HepG2 (cell line): Measurements from ENCODE around the gene PLPPR2. TPM values are rescaled to one million over a fixed set of nuclear protein-coding genes. Genes with fewer than 3 reads are reported as not detected.

Experiments
- AHR ChIP-seq: IDR thresholded peaks from 2 replicates; pipeline ENCODE4 v1.6.1; 2018; ENCODE audit warnings: missing genetic modification reagents, missing compliant biosample characterization
- BRCA1 ChIP-seq: sonication (generic); formaldehyde crosslinking; IDR thresholded peaks from 2 replicates; pipeline ENCODE4 v1.4.0; 2020; ENCODE audit warnings: missing genetic modification reagents
- CHCHD3 ChIP-seq: sonication (generic); formaldehyde crosslinking; IDR thresholded peaks from 2 replicates; pipeline ENCODE4 v1.8.0; 2022; ENCODE audit warnings: mild to moderate bottlenecking, missing genetic modification reagents, moderate library complexity
- DNMT3B ChIP-seq: conservative IDR thresholded peaks from 2 replicates; pipeline ENCODE4 v1.6.1; 2016; ENCODE audit warnings: missing biosample characterization, control low read depth
- ELF1 ChIP-seq: sonication (generic); formaldehyde crosslinking; IDR thresholded peaks from 2 replicates; pipeline ENCODE4 v1.4.0; 2020; ENCODE audit warnings: missing genetic modification reagents
- KAT7 ChIP-seq: IDR thresholded peaks from 2 replicates; pipeline ENCODE4 v1.6.1; 2018; ENCODE audit warnings: borderline replicate concordance, missing compliant biosample characterization
- KDM6A ChIP-seq: IDR thresholded peaks from 2 replicates; pipeline ENCODE4 v1.6.1; 2016; ENCODE audit warnings: low read depth
- KLF12 ChIP-seq: sonication (generic); formaldehyde crosslinking; IDR thresholded peaks from 2 replicates; pipeline ENCODE4 v1.4.0; 2020; ENCODE audit warnings: missing genetic modification reagents, borderline replicate concordance
- PCBP2 ChIP-seq: fragments of 200-400 bp; formaldehyde crosslinking; optimal IDR thresholded peaks from 2 replicates; pipeline ENCODE3; 2018; ENCODE audit warnings: low read length, low read depth; ENCODE audit not compliant: poor library complexity, severe bottlenecking
- POGZ ChIP-seq: sonication (generic); formaldehyde crosslinking; IDR thresholded peaks from 2 replicates; pipeline ENCODE4 v1.4.0; 2020; ENCODE audit warnings: mild to moderate bottlenecking, missing genetic modification reagents
- RFX5 ChIP-seq: IDR thresholded peaks from 2 replicates; pipeline ENCODE4 v1.6.1; 2011; ENCODE audit warnings: low read depth, low read length, improper control_type of control experiment
- SALL2 ChIP-seq: sonication (generic); formaldehyde crosslinking; IDR thresholded peaks from 2 replicates; pipeline ENCODE4 v1.8.1; 2023; ENCODE audit warnings: mild to moderate bottlenecking, missing genetic modification reagents, inconsistent platforms
- SMAD1 ChIP-seq: sonication (generic); formaldehyde crosslinking; IDR thresholded peaks from 2 replicates; pipeline ENCODE4 v1.4.0; 2020; ENCODE audit warnings: missing genetic modification reagents, low read depth, mild to moderate bottlenecking, borderline replicate concordance
- TBX3 ChIP-seq: fragments of 450-650 bp; IDR thresholded peaks from 2 replicates; pipeline ENCODE4 v1.6.1; 2017; ENCODE audit warnings: antibody characterized with exemption, mild to moderate bottlenecking, inconsistent platforms, borderline replicate concordance
- ZFP36L1 ChIP-seq: sonication (generic); formaldehyde crosslinking; IDR thresholded peaks from 2 replicates; pipeline ENCODE4 v1.8.0; 2022; ENCODE audit warnings: mild to moderate bottlenecking, missing genetic modification reagents, moderate library complexity
- ZNF292 ChIP-seq: sonication (generic); formaldehyde crosslinking; IDR thresholded peaks from 2 replicates; pipeline ENCODE4 v1.8.1; 2022; ENCODE audit warnings: mild to moderate bottlenecking, low read depth, missing genetic modification reagents, borderline replicate concordance
- ZNF589 ChIP-seq: sonication (generic); formaldehyde crosslinking; conservative IDR thresholded peaks from 2 replicates; pipeline ENCODE4 v1.8.0; 2022; ENCODE audit warnings: mild to moderate bottlenecking, moderate library complexity, missing genetic modification reagents
- polyA plus RNA-seq, 8 experiments: library from polyadenylated mRNA; depleted of rRNA in 3 of 8; stranded (reverse) in 7 of 8; unstranded in 1 of 8; fragments of >200 nt; fragmentation: Illumina TruSeq in 4 of 8; extraction: Trizol in 4 of 8; gene quantifications; 2 replicates each; pipeline versions ENCODE4 v1.2.1 to v1.2.3, GENCODE V29; 2011 to 2016; ENCODE audit warnings: low read depth in 4 of 8, missing spikeins in 1 of 8, mixed read lengths in 1 of 8; ENCODE audit not compliant: insufficient read depth in 1 of 8
- total RNA-seq, 5 experiments: library from RNA; depleted of rRNA; stranded (reverse); fragments of >200 nt; fragmentation: Illumina TruSeq; extraction: Trizol; gene quantifications; 2 replicates each; pipeline ENCODE4 v1.2.3, GENCODE V29; 2016; ENCODE audit warnings: low read depth in 1 of 5
- TF ChIP-seq, protein P1 (sequence below): sonication (generic); formaldehyde crosslinking; IDR thresholded peaks from 2 replicates; pipeline ENCODE4 v1.8.1; 2022; ENCODE audit warnings: mild to moderate bottlenecking, missing genetic modification reagents
- TF ChIP-seq, protein P2 (sequence below): sonication (generic); formaldehyde crosslinking; IDR thresholded peaks from 2 replicates; pipeline ENCODE4 v1.4.0; 2020; ENCODE audit warnings: missing genetic modification reagents
- TF ChIP-seq, protein P3 (sequence below): sonication (generic); formaldehyde crosslinking; IDR thresholded peaks from 2 replicates; pipeline ENCODE4 v1.5.1; 2020; ENCODE audit warnings: mild to moderate bottlenecking, missing genetic modification reagents, moderate library complexity
- TF ChIP-seq, protein P4 (sequence below): sonication (generic); formaldehyde crosslinking; IDR thresholded peaks from 2 replicates; pipeline ENCODE4 v1.4.0; 2020; ENCODE audit warnings: missing genetic modification reagents

The PLPPR2 gene
- total and polyA plus RNA-seq, 2 of the 13 experiments (the other 11 are each of a cell fraction or from before 2014, with no cell fraction given): 1.5 to 2.1 TPM

DNA sequence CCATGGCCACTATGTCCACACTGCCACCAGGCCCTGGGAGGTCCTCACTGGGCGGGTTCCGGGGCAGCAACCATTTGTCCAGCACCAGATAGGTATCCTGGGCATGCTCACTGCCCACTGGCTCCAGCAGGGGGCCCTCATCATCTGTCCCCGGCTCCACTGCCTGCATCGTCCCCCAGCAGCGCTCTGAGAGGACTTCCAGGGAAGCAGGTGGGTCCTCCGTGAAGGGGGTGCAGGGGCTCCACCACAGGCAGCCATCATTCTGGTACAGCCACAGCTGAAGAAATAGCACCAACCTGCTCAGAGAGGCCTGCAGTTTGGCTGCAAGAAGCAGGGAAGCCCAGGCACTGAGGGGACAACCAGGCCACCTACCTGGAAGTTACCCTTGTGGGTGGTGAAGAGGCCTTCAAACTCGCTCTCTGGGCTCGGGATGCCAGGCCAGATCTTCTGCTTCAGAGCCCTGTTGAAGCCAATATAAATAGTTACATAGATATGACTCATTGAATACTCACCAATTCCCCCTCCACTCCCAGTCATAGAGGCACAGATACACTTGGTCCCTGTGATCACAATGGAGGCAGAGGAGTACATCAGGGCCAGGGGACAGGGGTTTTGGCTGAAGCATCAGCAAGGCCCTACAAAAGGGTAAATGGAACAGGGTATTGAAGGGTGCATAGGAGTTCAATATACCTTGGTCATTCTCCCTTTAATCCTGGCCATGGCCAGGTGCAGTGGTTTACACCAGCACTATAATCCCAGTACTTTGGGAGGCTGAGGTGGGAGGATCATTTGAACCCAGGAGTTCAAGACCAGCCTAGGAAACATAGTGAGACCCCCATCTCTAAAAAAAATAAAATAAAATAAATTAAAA is 23.3 kb downstream of the PLPPR2 start (continued):
- TF ChIP-seq, protein P1, sequence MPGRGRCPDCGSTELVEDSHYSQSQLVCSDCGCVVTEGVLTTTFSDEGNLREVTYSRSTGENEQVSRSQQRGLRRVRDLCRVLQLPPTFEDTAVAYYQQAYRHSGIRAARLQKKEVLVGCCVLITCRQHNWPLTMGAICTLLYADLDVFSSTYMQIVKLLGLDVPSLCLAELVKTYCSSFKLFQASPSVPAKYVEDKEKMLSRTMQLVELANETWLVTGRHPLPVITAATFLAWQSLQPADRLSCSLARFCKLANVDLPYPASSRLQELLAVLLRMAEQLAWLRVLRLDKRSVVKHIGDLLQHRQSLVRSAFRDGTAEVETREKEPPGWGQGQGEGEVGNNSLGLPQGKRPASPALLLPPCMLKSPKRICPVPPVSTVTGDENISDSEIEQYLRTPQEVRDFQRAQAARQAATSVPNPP: no peak
- TF ChIP-seq ZFP36L1 (CRISPR knock-in tag) (no peak), BRCA1 (no peak), KAT7 (no peak), CHCHD3 (CRISPR knock-in tag) (no peak), SMAD1 (CRISPR knock-in tag) (no peak), ZNF589 (CRISPR knock-in tag) (no peak), SALL2 (CRISPR knock-in tag) (no peak), AHR (0 out of 2 replicates have a peak, but pooled peaks have one; percentile 66), POGZ (CRISPR knock-in tag) (no peak), KDM6A (CRISPR knock-in tag) (no peak), ELF1 (CRISPR knock-in tag) (no peak), ZNF292 (CRISPR knock-in tag) (no peak), KLF12 (CRISPR knock-in tag) (no peak), RFX5 (no peak), PCBP2 (no peak), DNMT3B (no peak), TBX3 (no peak)
- TF ChIP-seq, protein P2, sequence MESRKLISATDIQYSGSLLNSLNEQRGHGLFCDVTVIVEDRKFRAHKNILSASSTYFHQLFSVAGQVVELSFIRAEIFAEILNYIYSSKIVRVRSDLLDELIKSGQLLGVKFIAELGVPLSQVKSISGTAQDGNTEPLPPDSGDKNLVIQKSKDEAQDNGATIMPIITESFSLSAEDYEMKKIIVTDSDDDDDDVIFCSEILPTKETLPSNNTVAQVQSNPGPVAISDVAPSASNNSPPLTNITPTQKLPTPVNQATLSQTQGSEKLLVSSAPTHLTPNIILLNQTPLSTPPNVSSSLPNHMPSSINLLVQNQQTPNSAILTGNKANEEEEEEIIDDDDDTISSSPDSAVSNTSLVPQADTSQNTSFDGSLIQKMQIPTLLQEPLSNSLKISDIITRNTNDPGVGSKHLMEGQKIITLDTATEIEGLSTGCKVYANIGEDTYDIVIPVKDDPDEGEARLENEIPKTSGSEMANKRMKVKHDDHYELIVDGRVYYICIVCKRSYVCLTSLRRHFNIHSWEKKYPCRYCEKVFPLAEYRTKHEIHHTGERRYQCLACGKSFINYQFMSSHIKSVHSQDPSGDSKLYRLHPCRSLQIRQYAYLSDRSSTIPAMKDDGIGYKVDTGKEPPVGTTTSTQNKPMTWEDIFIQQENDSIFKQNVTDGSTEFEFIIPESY (CRISPR knock-in tag): 0 out of 2 replicates have a peak, but pooled peaks have one; percentile 53
- TF ChIP-seq, protein P3, sequence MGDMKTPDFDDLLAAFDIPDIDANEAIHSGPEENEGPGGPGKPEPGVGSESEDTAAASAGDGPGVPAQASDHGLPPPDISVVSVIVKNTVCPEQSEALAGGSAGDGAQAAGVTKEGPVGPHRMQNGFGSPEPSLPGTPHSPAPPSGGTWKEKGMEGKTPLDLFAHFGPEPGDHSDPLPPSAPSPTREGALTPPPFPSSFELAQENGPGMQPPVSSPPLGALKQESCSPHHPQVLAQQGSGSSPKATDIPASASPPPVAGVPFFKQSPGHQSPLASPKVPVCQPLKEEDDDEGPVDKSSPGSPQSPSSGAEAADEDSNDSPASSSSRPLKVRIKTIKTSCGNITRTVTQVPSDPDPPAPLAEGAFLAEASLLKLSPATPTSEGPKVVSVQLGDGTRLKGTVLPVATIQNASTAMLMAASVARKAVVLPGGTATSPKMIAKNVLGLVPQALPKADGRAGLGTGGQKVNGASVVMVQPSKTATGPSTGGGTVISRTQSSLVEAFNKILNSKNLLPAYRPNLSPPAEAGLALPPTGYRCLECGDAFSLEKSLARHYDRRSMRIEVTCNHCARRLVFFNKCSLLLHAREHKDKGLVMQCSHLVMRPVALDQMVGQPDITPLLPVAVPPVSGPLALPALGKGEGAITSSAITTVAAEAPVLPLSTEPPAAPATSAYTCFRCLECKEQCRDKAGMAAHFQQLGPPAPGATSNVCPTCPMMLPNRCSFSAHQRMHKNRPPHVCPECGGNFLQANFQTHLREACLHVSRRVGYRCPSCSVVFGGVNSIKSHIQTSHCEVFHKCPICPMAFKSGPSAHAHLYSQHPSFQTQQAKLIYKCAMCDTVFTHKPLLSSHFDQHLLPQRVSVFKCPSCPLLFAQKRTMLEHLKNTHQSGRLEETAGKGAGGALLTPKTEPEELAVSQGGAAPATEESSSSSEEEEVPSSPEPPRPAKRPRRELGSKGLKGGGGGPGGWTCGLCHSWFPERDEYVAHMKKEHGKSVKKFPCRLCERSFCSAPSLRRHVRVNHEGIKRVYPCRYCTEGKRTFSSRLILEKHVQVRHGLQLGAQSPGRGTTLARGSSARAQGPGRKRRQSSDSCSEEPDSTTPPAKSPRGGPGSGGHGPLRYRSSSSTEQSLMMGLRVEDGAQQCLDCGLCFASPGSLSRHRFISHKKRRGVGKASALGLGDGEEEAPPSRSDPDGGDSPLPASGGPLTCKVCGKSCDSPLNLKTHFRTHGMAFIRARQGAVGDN (CRISPR knock-in tag): peak; percentile 66
- TF ChIP-seq, protein P4, sequence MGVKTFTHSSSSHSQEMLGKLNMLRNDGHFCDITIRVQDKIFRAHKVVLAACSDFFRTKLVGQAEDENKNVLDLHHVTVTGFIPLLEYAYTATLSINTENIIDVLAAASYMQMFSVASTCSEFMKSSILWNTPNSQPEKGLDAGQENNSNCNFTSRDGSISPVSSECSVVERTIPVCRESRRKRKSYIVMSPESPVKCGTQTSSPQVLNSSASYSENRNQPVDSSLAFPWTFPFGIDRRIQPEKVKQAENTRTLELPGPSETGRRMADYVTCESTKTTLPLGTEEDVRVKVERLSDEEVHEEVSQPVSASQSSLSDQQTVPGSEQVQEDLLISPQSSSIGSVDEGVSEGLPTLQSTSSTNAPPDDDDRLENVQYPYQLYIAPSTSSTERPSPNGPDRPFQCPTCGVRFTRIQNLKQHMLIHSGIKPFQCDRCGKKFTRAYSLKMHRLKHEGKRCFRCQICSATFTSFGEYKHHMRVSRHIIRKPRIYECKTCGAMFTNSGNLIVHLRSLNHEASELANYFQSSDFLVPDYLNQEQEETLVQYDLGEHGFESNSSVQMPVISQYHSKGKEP (CRISPR knock-in tag): no peak
